Liver (tissue), 9 donors: ENCODE data around the gene CHID1. TPM values are rescaled to one million over a fixed set of nuclear protein-coding genes. Genes with fewer than 3 reads are reported as not detected.

Experiments used
- DNase-seq: peaks from one replicate; pipeline ENCODE4 v3.0.0-alpha.2; 2017; ENCODE audit warnings: low spot score
- H3K27ac ChIP-seq, 2 donors: one replicate each; pipeline ENCODE4 v1.7.0; 2013; ENCODE audit warnings: inconsistent platforms in 2 of 2, low read length in 2 of 2, control low read depth in 1 of 2, low read depth in 1 of 2, mild to moderate bottlenecking in 1 of 2
- H3K27me3 ChIP-seq, 4 donors: one replicate each; pipeline versions ENCODE4 v1.6.1 to v1.7.0; 2013; ENCODE audit warnings: low read length in 3 of 4, inconsistent platforms in 1 of 4, mild to moderate bottlenecking in 1 of 4, moderate library complexity in 1 of 4; ENCODE audit not compliant: control insufficient read depth in 4 of 4, insufficient read depth in 4 of 4
- H3K36me3 ChIP-seq, 4 donors: one replicate each; pipeline versions ENCODE4 v1.6.1 to v1.7.0; 2013; ENCODE audit warnings: low read length in 3 of 4, mild to moderate bottlenecking in 3 of 4, low read depth in 1 of 4, moderate library complexity in 1 of 4; ENCODE audit not compliant: control insufficient read depth in 4 of 4, insufficient read depth in 3 of 4
- H3K4me1 ChIP-seq, 4 donors: one replicate each; pipeline versions ENCODE4 v1.6.1 to v1.7.0; 2013; ENCODE audit warnings: low read length in 3 of 4, mild to moderate bottlenecking in 3 of 4, moderate library complexity in 1 of 4; ENCODE audit not compliant: control insufficient read depth in 4 of 4, insufficient read depth in 4 of 4
- H3K4me3 ChIP-seq, 3 donors: one replicate each; pipeline versions ENCODE4 v1.6.1 to v1.7.0; 2013; ENCODE audit warnings: low read length in 3 of 3, control low read depth in 1 of 3, low read depth in 1 of 3, mild to moderate bottlenecking in 1 of 3
- H3K9ac ChIP-seq, 2 donors: one replicate each; pipeline ENCODE4 v1.7.0; 2013; ENCODE audit warnings: low read length in 2 of 2, mild to moderate bottlenecking in 2 of 2, moderate library complexity in 2 of 2, control low read depth in 1 of 2, low read depth in 1 of 2
- H3K9me3 ChIP-seq, 4 donors: one replicate each; pipeline versions ENCODE4 v1.6.1 to v1.7.0; 2013; ENCODE audit warnings: low read length in 3 of 4; ENCODE audit not compliant: control insufficient read depth in 4 of 4
- ATF3 ChIP-seq: IDR thresholded peaks from 2 replicates; pipeline ENCODE4 v1.6.1; 2016; ENCODE audit warnings: antibody characterized with exemption
- CTCF ChIP-seq: fragments of 150-350 bp; IDR thresholded peaks from 2 replicates; pipeline ENCODE4 v1.5.1; 2017; ENCODE audit warnings: improper control_type of control experiment, low read depth, low read length; ENCODE audit not compliant: missing input control
- FOXA1 ChIP-seq: IDR thresholded peaks from 2 replicates; pipeline ENCODE4 v1.6.1; 2016; ENCODE audit warnings: antibody characterized with exemption
- FOXA2 ChIP-seq: IDR thresholded peaks from 2 replicates; pipeline ENCODE4 v1.6.1; 2016; ENCODE audit warnings: antibody characterized with exemption
- GABPA ChIP-seq, 2 donors: IDR thresholded peaks in 1 of 2; conservative IDR thresholded peaks in 1 of 2; 2 replicates each; pipeline ENCODE4 v1.6.1; 2016; ENCODE audit warnings: antibody characterized with exemption in 2 of 2, mild to moderate bottlenecking in 1 of 2, moderate library complexity in 1 of 2
- HNF4A ChIP-seq, 2 donors: conservative IDR thresholded peaks; 2 replicates each; pipeline ENCODE4 v1.6.1; 2016; ENCODE audit warnings: antibody characterized with exemption in 2 of 2, mild to moderate bottlenecking in 2 of 2
- HNF4G ChIP-seq: IDR thresholded peaks from 2 replicates; pipeline ENCODE4 v1.6.1; 2016; ENCODE audit warnings: antibody characterized with exemption
- JUND ChIP-seq, 2 donors: IDR thresholded peaks; 2 replicates each; pipeline ENCODE4 v1.6.1; 2016; ENCODE audit warnings: antibody characterized with exemption in 2 of 2
- RAD21 ChIP-seq, 2 donors: IDR thresholded peaks; 2 replicates each; pipeline ENCODE4 v1.6.1; 2016; ENCODE audit warnings: antibody characterized with exemption in 2 of 2, mild to moderate bottlenecking in 2 of 2
- REST ChIP-seq: IDR thresholded peaks from 2 replicates; pipeline ENCODE4 v1.6.1; 2016; ENCODE audit warnings: antibody characterized with exemption, mild to moderate bottlenecking
- RXRA ChIP-seq, 2 donors: IDR thresholded peaks; 2 replicates each; pipeline ENCODE4 v1.6.1; 2017 to 2018; ENCODE audit warnings: antibody characterized with exemption in 2 of 2, mild to moderate bottlenecking in 1 of 2
- SP1 ChIP-seq: IDR thresholded peaks from 2 replicates; pipeline ENCODE4 v1.6.1; 2018; ENCODE audit warnings: antibody characterized with exemption, mild to moderate bottlenecking
- TAF1 ChIP-seq: conservative IDR thresholded peaks from 2 replicates; pipeline ENCODE4 v1.6.1; 2016; ENCODE audit warnings: antibody characterized with exemption, mild to moderate bottlenecking
- YY1 ChIP-seq: IDR thresholded peaks from 2 replicates; pipeline ENCODE4 v1.6.1; 2016; ENCODE audit warnings: antibody characterized with exemption, mild to moderate bottlenecking
- WGBS: extraction: QIAGEN DNeasy Blood & Tissue Kit; methylation state at CpG from one replicate; pipeline ENCODE4 v1.1.7; 2013; 5-methylcytosine and 5-hydroxymethylcytosine counted together
- polyA plus RNA-seq, 2 donors: library from polyadenylated mRNA; stranded (reverse) in 1 of 2; unstranded in 1 of 2; fragments of 200-250 nt in 1 of 2; fragments of >200 nt in 1 of 2; fragmentation: Nextera tagmentation in 1 of 2; extraction: Ambion mirVana in 1 of 2; gene quantifications; one replicate each; pipeline versions ENCODE4 v1.2.1 to v1.2.3, GENCODE V29; 2013 to 2015
- total RNA-seq, 2 donors: library from RNA; depleted of rRNA; stranded (reverse); fragments of >200 nt; gene quantifications; one replicate each; pipeline ENCODE4 v1.2.3, GENCODE V29; 2014
- TF ChIP-seq, protein P1 (sequence below): IDR thresholded peaks from 2 replicates; pipeline ENCODE4 v1.6.1; 2016; ENCODE audit warnings: antibody characterized with exemption
- donor health status: healthy.
- donor health status: healthy.
- donor health status: healthy.
- donor health status: healthy.
- donor health status: healthy.

The CHID1 gene
- total and polyA plus RNA-seq, 4 donors, result 39.5 to 68.8 (median 59.1) TPM

DNA sequence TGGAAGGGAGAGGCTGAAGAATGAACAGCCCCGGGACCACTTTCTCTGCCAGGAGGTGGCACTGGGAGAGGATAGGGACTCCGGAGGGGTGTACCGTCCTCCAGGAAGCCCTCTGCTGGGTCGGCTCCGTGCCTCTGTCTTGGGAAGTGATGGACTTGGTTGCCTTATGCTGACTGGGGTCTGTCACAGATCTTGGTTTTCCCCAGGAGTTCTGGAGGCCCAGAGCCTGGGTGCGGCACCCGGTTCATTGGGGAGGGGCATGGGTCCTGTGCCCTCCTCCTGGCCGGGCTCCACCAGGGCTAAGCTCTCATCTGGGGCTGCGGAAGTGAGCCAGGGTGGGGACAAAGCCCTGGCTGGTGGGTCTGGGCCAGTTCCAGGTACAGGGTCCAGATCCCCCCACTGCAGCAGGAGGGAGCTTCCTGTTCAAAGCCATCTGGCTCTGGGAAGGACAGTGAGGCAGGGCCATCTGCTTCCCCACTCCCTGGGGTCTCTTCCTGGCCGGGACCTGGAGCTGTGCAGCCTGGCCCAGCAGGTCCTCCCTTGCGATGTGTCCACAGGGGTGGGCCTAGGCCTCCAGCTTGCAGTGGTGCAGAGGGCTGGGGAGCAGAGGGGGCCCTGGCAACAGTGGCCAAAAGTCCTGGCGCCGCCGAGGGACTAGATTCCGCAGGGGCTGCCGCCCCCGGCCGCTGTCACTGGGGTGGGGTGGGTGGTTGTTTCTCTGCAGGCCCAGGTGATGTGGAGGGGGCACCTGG is 14.0 kb upstream of the CHID1 start:
- DNase-seq, result no peak
- TF ChIP-seq FOXA2, result no peak
- TF ChIP-seq HNF4A (conservative IDR thresholded peaks at IDR 0.05), result no peak
- TF ChIP-seq HNF4G, result no peak
- TF ChIP-seq SP1, result no peak
- no peak for TF ChIP-seq RXRA (IDR thresholded peaks at IDR 0.05)
- no peak for TF ChIP-seq YY1
- no peak for TF ChIP-seq CTCF
- TF ChIP-seq ATF3, result no peak
- no peak overlapping the region for H3K27ac ChIP-seq

GRCh38 chr11:923691-924405 is 13.2 kb upstream of the CHID1 start:
- 90% methylated on average over 19 of the region's 19 CpGs for WGBS
- Histone ChIP-seq H3K4me1 (peaks cover 2 to 25% (median 20%) of the 10 kb centered on the region in 4 donors), H3K9ac (no peak overlapping the region), H3K27ac (no peak overlapping the region), H3K27me3 (no peaks in the 10 kb centered on the region), H3K9me3 (no peaks in the 10 kb centered on the region), H3K36me3 (no peaks in the 10 kb centered on the region), H3K4me3 (no peak overlapping the region)
- no peak for TF ChIP-seq JUND (IDR thresholded peaks at IDR 0.05)
- TF ChIP-seq ATF3, result no peak
- no peak for TF ChIP-seq HNF4A (conservative IDR thresholded peaks at IDR 0.05)
- TF ChIP-seq FOXA1, result no peak
- DNase-seq, result no peak

More for the DNA sequence above, 14.0 kb upstream of the CHID1 start:
- no peak overlapping the region for H3K9ac ChIP-seq
- H3K36me3 ChIP-seq, result no peaks in the 10 kb centered on the region
- WGBS, result 84% methylated on average over 18 of the region's 18 CpGs
- H3K4me1 ChIP-seq, result peaks cover 5 to 28% (median 27%) of the 10 kb centered on the region in 4 donors
- H3K27me3 ChIP-seq, result no peaks in the 10 kb centered on the region
- no peaks in the 10 kb centered on the region for H3K9me3 ChIP-seq
- H3K4me3 ChIP-seq, result no peak overlapping the region

- no peak overlapping the region for H3K9ac ChIP-seq
- TF ChIP-seq ATF3, result no peak
- TF ChIP-seq, protein P1, sequence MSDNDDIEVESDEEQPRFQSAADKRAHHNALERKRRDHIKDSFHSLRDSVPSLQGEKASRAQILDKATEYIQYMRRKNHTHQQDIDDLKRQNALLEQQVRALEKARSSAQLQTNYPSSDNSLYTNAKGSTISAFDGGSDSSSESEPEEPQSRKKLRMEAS, result no peak
- TF ChIP-seq HNF4A (conservative IDR thresholded peaks at IDR 0.05), result no peak
- no peak for TF ChIP-seq TAF1
- no peak for TF ChIP-seq REST
- no peak for TF ChIP-seq GABPA (IDR thresholded peaks at IDR 0.05 in 1 of 2, conservative IDR thresholded peaks at IDR 0.05 in 1 of 2)
- no peak for TF ChIP-seq CTCF
- TF ChIP-seq FOXA2, result no peak
- no peak for TF ChIP-seq RAD21 (IDR thresholded peaks at IDR 0.05)
Measured at GRCh38 chr11:921921-922678, 11.5 kb upstream of the CHID1 start.

More at GRCh38 chr11:921921-922678, 11.5 kb upstream of the CHID1 start:
- WGBS, result 92% methylated on average over 15 of the region's 15 CpGs
- no peaks in the 10 kb centered on the region for H3K36me3 ChIP-seq
- no peak overlapping the region for H3K27ac ChIP-seq
- no peak overlapping the region for H3K4me3 ChIP-seq
- H3K9me3 ChIP-seq, result no peaks in the 10 kb centered on the region
- no peaks in the 10 kb centered on the region for H3K27me3 ChIP-seq
- peaks cover 2 to 10% (median 5%) of the 10 kb centered on the region in 4 donors for H3K4me1 ChIP-seq
- DNase-seq, result no peak
